Testis (tissue), 2 donors: Measurements from ENCODE around the gene NKX6-2.

Source experiments
- CTCF ChIP-seq, 3 experiments: fragments of 450-650 bp in 2 of 3; fragments of 200-600 bp in 1 of 3; sonication (generic) in 1 of 3; IDR thresholded peaks; one replicate each; pipeline ENCODE4 v1.5.1; 2016 to 2019; ENCODE audit warnings: antibody characterized with exemption in 3 of 3, mild to moderate bottlenecking in 2 of 3, moderate library complexity in 1 of 3
- POLR2A ChIP-seq: fragments of 450-650 bp; IDR thresholded peaks from one replicate; pipeline ENCODE4 v1.6.1; 2017; ENCODE audit warnings: antibody characterized with exemption, mild to moderate bottlenecking, moderate library complexity

GRCh38 chr10:132804785-132805426 lies 19.0 kb upstream of the NKX6-2 start:
- TF ChIP-seq CTCF (IDR thresholded peaks at IDR 0.05) (no peak), POLR2A (no peak)
